ENCODE results near the gene MALT1.
A peak's percentile ranks its signal among the peaks of the same experiment; 100 is the strongest.

The MALT1 gene

DNA sequence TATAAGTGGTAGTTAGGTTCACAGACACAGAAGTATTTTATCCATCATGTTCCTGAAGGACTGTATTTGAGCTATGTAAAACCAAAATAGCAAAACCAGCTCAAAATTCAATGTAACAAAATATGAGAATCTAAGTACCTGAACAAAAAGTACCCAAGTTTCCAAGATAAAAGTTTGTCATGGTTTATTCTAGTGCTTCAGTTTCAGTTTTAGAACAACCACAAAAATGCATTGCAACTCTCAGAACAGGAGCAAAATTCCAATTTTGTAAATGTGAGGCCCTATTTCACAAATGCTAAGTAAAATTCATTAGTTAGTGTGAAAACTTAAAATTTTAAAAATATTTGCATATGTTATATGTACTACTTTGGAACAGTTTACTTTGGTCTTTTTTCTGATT lies 37.4 kb upstream of the MALT1 start:
- no peak for DNase-seq (ENCODE audit: low spot score)
- CTCF ChIA-PET: no interaction called here
- POLR2A ChIA-PET (ENCODE audit: low non-redundant PET): no interaction called here
- TF ChIP-seq, protein P1, sequence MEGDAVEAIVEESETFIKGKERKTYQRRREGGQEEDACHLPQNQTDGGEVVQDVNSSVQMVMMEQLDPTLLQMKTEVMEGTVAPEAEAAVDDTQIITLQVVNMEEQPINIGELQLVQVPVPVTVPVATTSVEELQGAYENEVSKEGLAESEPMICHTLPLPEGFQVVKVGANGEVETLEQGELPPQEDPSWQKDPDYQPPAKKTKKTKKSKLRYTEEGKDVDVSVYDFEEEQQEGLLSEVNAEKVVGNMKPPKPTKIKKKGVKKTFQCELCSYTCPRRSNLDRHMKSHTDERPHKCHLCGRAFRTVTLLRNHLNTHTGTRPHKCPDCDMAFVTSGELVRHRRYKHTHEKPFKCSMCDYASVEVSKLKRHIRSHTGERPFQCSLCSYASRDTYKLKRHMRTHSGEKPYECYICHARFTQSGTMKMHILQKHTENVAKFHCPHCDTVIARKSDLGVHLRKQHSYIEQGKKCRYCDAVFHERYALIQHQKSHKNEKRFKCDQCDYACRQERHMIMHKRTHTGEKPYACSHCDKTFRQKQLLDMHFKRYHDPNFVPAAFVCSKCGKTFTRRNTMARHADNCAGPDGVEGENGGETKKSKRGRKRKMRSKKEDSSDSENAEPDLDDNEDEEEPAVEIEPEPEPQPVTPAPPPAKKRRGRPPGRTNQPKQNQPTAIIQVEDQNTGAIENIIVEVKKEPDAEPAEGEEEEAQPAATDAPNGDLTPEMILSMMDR (conservative IDR thresholded peaks at IDR 0.05; ENCODE audit: low read depth): no peak
- no peak overlapping the region for H3K27ac ChIP-seq

DNA sequence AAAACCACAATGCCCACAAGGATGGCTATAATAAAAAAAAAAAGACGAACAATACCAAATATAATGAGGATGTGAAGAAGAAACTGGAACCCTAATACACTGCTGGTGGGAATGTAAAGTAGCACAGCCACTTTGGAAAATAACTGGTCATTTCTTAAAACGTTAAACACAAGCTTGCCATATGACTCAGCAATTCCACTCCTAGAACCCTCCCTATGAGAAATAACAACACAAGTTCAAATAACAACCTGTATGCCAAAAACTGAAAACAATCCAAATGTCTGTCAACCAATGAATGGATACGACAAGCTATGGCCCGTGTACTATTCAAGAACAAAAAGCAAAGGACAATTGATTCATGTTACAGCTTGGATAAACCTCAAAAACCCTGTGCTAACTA lies 35.4 kb upstream of the MALT1 start:
- POLR2A ChIA-PET (ENCODE audit: low non-redundant PET): no interaction called here
- TF ChIP-seq, protein P1 (conservative IDR thresholded peaks at IDR 0.05; ENCODE audit: low read depth): no peak
- H3K27ac ChIP-seq: peak overlapping the region; percentile 74
- CTCF ChIA-PET: interaction anchor here (0.5 to 0.6 kb wide), 2 partner anchors 33 to 42 kb away, joined by 3 to 4 read pairs; no protein-coding TSS in a partner anchor
- peak; percentile 17 for DNase-seq (ENCODE audit: low spot score)

DNA sequence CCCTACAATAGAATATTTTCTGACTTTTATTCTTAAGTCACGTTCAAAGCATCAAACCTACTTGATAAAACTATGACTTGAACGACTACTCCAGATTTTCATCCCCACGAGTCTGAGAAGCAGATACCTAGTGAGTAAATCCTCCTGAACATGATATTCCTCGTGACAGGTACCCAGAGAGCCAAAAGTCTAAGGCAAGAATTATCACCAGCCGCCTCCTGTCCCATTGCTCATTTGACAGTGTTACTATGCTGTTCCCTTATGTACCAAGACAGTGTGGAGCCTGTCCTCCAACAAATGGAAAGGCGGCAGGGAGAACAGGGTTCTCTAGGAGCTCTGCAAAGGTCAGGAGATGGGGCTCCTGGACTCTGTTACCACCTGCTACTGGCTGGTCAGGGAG lies 34.1 kb upstream of the MALT1 start:
- ChIA-PET POLR2A (ENCODE audit: low non-redundant PET) (no interaction called here), CTCF (no interaction called here)
- no peak for DNase-seq (ENCODE audit: low spot score)

DNA sequence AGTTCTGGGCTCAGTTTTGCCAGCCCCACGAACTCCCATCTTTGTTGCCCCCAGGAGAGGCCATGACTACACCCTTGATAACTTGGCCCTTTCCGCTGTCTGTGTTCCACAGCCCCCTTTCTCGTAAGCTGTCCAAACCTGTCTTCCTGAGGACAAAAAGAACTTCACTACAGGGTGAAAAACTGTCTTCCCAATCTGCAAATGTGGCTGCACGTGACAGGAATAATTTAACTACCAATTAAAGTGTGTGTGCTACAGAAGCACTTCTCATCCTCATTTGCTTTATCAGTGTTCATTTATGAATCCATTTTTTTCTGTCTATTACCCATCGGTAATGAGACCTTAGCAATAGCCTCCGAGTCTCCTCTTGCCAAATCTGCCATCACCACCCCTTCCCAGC lies 33.3 kb upstream of the MALT1 start:
- TF ChIP-seq, protein P1 (conservative IDR thresholded peaks at IDR 0.05; ENCODE audit: low read depth): no peak
- H3K27ac ChIP-seq: no peak overlapping the region
- POLR2A ChIA-PET (ENCODE audit: low non-redundant PET): no interaction called here
- CTCF ChIA-PET: no interaction called here
- no peak for DNase-seq (ENCODE audit: low spot score)

More for the DNA sequence above, 34.1 kb upstream of the MALT1 start:
- TF ChIP-seq, protein P1 (conservative IDR thresholded peaks at IDR 0.05; ENCODE audit: low read depth): no peak
- H3K27ac ChIP-seq: no peak overlapping the region

DNA sequence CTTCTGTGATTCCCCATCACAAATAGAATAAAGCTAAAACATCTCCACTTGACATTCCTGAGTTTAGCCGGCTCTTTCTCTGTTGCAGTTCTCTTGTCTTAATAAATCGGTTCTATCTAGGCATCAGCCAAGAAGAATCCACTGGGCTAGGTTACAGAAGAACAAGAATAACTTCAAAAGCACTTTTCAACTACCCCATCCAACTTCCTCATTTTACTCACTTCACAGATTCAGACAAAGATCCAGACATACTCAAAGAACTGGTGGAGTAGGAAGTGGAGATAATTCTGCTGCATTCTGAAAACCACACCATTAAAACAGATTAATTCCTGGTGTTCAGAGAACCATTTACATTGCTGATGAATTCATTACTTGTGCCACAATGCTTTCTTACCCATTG lies 32.8 kb upstream of the MALT1 start:
- POLR2A ChIA-PET (ENCODE audit: low non-redundant PET): no interaction called here
- TF ChIP-seq, protein P1 (conservative IDR thresholded peaks at IDR 0.05; ENCODE audit: low read depth): no peak
- CTCF ChIA-PET: no interaction called here
- H3K27ac ChIP-seq: no peak overlapping the region
- no peak for DNase-seq (ENCODE audit: low spot score)

DNA sequence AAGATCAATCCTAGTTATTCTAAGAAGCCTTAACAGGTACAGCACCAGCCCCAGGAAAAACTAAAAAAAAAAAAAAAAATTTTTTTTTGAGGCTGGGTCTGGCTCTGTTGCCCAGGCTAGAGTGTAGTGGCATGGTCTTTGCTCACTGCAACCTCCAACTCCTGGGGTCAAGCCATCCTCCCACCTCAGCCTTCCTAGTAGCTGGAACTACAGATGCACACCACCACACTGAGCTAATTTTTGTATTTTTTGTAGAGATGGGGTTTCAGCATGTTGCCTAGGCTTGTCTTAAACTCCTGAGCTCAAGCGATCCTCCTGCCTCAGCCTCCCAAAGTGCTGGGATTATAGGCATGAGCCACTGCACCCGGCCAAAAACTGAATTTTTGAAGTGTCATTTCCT lies 32.0 kb upstream of the MALT1 start:
- ChIA-PET POLR2A (ENCODE audit: low non-redundant PET) (no interaction called here), CTCF (no interaction called here)

More for the DNA sequence above, 32.0 kb upstream of the MALT1 start:
- no peak for DNase-seq (ENCODE audit: low spot score)
- TF ChIP-seq, protein P1 (conservative IDR thresholded peaks at IDR 0.05; ENCODE audit: low read depth): no peak
- H3K27ac ChIP-seq: peak overlapping the region; percentile 76
